GM04503 (cell line): ENCODE results near the gene MYOM1.
"Not testable (repeated sequence)": the region's sequence is repeated elsewhere in the genome, so short reads cannot be mapped to it uniquely, and the experiment has no call there.

ENCODE experiments used
- DNase-seq: peaks from one replicate; pipeline ENCODE4 v3.0.0-alpha.2; 2012; ENCODE audit warnings: low read depth

The MYOM1 gene

DNA sequence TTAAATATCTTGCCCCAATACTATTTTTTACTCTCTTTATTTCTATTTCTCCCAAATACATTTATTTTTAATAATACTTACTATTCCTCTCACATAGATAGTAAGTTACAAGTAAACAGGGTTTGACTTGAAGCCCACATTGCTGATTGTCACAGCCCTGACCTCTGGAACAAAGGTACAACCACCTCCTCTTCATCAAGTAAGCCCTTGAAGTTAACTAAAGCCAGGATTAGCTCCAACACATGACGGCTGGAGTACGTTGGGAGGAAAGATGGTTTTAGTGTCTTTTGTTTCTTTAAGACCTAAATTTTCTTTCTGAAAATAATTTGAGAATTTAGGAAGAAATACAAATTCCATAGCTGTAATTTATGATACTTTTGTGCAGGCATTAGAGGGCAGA, 949 bp downstream of the MYOM1 start:
- no peak for DNase-seq

DNA sequence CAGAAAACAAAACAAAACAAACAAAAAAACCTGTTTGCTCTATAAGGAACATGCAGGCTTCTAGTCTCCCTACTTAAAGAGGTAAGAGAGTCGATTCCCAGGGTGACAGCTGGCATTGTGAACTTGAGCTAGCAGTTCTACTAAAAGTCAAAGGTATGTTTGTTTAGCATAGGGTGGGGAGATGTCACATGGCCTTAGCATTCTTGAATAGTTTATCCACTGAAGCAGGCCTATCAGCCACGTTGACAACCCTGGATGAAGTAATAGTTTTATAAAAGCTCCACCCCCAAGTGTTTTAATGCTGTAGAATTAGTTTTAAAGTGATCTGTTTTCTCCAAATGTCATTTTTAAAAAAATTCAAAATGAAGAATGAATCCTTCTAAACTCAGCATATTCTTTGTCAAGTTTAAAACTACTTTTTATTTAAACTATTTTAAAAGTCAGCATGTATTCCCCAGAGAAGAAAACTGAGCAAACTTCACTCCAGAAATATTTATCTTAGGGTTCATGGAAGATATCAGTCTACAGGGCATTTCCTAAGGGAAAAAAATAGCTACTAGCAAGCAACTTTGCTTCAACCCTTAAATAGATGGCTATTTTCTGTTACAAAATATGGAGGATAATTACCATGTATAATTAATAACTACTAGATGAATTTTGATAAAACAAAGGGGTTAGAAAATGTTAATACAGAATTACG, 1.7 kb downstream of the MYOM1 start:
- no peak for DNase-seq

DNA sequence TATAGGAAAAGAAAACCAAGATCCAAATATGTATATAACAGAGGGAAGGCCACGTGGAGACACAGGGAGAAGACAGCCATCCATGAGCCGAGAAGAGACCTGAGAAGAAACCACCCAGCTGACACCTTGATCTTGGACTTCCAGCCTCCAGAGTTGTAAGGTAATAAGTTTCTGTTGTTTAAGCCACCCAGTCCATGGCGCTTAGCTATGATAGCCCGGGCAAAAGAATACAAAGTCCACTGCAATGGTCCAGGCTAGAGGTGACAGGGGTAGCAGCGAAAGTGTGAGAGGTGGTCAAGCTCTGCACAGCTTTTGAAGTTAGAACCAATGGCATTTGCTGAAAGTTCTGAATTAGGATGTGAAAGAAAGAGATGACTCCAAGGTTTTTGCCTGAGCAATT, 2.8 kb downstream of the MYOM1 start:
- no peak for DNase-seq

DNA sequence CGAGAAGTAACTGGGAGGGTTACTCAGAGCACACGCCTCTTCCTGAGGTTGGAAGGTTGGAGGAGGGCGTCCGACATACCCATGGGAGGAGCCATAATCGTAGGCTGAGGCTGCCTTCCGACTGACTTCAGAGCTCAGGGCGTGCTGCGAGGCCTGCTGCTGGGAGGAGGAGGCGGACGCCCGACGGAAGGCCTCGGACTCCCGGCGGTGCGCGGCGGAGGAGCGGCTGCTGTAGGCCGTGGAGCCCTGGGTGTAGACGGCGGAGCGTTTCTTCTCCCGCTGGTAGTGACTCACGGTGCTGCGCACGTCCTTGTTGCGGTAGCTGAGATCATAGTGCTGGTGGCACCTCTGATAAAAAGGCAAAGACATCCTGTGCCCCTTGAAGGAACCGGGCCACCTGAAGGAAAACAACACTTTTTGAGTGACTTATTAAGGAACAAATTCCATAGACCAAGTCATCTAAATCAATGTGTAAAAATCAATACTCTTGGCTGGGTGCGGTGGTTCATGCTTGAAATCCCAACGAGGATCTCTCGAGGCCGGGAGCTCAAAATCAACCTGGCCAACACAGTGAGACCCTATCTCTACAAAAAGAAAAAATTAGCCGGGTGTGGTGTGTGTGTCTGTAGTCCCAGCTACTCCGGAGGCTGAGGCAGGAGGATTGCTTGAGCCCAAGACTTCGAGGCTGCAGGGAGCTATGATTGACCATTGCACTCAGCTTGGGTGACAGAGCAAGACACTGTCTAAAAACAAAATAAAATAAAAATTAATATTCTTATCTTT, 4.7 kb downstream of the MYOM1 start:
- DNase-seq, result no peak

DNA sequence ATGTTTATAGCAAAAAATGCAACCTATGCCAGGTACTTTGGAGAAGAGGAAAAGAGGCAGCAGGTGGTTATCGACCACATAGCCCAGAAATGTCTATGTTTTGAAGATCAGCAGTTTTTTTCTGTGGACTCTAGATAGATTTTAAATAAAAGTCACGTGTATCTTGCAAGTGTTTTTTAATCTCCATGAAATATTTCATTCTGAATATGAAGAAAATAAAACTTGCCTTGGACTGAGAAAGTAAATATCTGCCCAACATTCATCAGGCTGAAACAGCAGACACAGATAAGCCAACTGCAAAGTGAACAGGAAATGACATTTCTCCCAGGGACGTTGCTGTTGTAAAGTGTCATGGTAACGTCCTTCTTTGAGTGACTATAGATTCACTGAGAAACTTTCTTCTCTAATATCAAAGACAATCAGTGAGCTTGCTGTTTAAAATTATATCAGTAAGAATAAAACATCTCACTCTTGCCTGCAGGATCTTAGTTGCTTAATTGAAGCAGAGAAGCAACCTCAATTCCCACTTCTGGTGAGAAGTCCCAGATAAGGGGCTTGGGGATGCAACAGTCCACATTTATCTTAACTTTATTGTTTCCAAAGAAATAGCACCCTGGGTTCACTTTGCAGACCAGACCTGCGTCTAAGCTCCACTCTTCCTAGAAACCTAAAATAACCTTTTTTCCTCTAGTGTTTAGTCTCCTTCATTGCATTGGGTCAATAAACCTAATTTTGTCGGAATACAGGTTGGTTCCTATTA, 6.3 kb downstream of the MYOM1 start:
- no peak for DNase-seq

DNA sequence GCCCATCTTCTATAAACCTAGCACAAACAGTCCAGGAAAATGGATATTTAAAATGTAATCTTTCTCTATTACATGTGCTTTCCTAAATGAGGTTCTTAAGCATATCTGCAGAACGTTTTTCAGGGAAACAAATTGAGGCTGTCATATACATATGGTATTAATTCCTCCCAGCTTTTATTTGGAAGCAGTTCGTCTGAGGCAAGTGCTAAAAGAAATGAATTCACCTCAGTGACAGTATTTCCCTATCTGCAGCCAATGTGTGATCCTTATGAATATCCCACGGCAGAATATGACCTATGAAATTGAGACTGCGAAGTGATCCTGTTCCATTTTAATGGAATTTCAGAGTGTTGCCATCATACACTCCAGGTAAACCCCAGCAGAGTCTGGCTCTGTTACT, 7.1 kb downstream of the MYOM1 start:
- no peak for DNase-seq

DNA sequence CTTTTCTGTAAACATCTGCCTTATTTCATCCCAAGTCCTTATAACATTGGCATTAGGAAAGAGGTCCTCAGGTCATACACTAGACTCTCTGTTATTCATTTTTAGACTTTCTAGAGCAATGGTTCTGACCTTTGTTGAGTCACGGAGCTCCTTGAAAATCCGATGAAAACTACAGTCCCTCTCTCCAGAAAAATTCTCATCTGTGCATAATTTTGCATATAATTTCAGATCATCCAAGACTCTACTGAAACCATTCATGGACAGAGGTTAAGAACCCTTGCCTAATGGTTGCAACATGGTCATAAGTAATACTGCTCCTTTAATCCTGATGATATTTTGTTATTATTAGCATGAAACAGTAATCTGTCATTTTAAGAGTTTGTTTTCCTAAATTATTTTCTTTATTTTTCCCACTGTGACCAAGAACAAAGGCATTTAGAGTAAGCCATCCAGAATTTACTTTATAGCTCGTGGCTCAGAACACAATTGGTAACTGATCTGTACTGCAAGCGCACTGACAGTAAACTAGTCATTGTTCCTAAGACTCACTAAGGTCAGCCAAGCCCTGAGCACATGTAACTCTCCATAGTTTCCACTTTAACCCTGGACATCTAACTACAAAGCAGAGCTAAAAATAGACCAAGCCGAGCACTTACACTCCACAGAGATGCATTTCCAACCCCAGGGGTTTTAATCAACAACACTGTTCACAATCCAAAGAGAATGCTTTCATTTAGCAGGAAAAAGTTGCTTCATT, 8.4 kb downstream of the MYOM1 start:
- no peak for DNase-seq

DNA sequence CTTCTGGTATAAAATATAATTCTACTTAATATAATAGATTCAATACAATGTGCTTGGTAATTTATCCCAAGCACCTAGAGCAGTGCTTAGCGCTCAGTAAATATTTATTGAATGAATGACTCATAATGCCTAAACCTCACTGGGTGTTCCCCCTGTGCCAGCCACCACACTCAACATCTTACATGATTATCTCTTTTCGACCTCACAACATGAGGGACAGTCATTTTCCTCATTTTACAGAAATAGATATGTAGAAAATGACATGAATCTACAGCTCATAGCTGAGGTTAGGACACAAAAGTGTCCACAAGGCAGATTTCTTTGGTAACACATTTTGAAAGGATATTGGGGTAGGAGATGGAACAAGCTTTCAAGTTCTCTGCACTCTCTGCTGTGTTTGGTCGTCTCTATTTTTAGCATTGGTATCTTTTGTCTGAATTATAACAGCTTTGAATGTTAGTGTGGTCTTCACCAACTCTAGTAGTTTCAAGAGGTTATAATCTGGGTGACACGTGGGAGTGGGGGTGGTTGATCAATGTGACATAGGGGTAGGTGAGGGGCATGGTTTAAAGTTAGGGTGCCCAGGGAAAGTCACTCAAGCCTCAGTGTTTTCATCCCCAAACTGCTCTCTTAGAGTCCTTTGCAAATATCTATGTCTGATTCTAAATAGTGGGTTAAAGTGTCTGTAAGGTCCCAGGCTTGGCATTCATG, 9.8 kb downstream of the MYOM1 start:
- no peak for DNase-seq

DNA sequence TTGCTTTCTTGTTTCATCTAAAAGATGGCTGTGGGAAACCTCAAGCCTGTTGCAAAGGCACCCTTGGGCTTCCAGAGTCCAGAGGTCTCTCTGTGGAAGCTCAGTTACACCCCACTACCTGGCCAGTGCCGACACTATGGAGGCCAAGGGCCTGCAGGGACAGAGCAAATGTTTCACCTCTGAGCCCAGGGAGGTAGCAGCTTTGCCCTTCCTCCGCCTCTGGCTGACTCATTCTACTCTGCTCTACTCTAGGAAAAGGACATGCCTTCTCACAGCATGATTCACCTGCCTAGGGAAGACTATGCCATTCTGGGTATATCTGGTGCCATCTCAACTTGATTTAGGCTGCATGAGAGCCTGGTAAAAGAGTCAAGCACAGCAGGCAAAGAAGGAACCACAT, 12.2 kb downstream of the MYOM1 start:
- no peak for DNase-seq

DNA sequence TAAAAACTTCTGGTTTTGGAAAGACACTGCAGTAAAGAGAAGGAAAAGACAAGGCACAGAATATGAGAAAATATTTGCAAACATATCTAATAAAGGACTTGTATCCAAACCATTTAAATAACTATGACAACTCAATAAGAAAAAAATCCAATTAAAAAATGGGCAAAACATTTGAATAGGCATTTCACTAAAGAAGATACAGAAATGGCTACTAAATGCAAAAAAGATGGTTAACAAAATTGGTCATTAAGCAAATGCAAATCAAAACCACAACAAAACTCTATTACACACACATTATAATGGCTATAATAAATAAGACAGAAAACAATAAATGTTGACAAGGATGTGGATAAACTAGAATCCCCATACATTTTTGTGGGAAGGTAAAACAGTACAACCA, 14.5 kb downstream of the MYOM1 start:
- no peak for DNase-seq

DNA sequence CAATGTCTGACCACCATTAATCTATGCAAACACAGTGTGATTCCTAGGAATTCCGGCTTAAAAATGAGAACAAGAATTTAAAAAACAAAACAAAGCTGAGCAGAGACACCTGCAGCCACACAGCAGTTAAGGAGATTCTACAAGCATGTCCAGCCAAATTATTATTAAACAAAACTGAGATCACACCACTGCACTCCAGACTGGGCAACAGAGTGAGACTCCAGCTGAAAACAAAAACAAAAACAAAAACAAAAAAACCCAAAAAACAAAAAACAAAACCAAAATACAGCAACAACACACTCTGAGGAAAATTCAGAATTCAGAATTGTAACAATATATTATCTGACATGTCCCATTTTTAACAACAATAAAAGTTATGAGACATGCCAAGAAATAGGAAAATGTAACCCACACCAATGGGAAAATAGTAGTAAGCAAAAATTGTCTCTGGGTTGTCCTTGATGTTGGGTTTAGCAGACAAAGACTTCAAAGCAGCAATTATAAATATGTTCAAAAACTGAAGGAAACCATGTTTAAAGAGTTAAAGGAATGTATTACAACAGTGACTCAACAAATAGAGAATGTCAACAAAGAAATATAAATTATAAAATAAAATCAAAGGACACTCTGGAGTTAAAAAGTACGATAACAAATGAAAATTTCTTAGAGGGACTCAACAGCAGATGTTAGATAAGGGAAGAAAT, 19.7 kb downstream of the MYOM1 start:
- DNase-seq, result no peak

DNA sequence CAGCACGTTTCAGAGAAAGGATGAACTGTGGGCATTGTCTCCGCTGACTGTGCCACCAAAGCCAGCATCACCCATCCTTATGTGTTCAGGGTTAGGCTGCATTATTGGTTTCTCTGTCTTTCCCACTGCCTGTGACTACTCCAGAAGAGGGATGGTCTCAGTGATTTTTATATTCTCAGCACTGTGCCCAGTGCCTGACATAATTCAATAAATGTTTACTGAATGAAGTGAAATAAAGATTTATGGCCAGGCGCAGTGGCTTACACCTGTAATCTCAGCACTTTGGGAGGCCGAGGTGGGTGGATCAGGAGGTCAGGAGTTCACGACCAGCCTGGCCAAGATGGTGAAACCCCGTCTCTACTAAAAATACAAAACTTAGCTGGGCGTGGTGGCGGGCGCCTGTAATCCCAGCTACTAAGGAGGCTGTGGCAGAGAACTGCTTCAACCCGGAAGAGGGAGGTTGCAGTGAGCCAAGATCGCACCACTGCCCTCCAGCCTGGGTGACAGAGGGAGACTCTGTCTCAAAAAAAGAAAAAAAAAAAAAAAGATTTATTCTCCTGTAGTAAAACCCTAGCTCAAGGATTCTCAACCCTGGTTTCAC, 21.4 kb downstream of the MYOM1 start:
- not testable (repeated sequence) for DNase-seq

DNA sequence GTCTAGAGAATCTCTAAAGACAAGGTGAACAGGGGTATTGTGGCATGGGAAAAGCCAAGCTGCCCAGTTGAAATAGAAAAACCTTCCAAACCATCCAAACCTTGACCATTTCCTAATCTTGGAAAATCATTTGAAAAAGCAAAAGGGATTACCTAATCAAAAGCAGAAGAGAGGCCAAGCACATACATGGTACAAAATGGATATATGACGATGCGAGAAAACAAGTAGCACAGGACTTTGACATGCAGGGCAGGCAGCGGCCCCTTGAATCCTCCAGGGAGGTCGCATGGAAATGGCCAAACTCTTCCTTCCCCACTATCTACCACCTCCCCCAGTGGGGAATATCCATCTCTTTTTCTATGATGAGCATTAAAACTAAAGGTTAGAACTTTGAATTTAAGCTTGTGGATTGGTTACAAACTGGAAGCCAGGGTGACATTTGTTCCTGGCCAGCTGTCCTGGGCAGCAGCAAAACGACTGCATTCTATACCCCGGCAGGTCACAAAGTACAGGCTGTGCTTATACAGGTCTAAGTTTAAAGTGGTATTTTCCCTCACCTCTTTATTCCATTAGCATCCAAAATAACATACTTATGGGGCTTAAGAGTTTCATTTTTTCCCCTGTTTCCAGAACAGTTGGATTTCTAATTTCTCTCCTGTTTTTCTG, 24.7 kb downstream of the MYOM1 start:
- no peak for DNase-seq

DNA sequence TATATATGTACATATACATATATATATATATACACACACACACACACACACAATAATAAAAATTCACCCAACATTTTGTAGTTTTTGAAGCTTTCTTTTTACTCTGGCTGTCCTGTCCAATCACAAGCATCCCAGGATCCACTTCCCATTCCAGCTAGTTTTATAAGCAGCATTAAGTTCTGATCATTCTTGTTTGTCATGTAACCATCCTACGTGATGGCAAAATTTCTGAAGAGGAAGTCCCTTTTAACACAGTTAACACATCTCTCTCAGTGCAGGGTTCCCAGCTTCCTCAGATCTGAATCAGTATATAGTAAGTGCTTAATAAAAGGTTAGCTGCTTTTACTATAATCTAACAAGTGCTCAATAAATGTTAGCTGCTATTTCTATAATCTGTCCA, 26.4 kb downstream of the MYOM1 start:
- no peak for DNase-seq

DNA sequence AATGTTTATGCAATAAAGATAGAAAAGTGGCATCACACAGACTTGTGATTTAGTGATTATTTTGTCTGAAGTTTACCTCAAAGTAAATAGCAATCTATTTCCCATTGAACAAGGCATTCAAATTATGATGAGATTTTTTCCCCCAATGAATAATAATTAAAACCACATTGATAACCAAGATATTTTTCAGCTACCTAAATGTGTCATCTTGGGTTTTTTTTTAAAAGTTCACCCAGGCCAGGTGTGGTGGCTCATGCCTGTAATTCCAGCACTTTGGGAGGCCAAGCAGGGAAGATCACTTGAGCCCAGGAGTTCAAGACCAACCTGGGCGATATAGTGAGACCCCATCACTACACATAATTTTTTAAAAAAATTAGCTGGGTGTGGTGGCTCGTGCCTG, 27.0 kb downstream of the MYOM1 start:
- no peak for DNase-seq

DNA sequence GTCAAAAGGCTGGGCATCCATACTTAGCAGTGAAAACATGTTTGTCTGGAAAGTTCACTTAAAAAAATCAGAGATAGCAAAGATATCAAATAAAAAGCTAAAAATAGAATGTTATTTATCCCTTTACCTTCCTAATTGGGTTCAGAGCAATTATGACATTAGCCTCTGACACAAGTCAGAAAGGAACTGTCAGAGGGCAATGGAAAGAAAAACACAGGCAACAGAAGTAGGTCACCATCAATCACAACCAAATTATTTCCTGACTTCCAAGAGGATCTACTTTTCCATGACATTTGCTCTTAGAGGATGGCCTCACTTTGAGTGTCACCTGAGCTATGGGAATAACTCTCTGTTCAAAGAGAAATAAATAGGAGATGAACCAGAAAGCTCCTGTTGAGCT, 27.5 kb downstream of the MYOM1 start:
- DNase-seq, result no peak

DNA sequence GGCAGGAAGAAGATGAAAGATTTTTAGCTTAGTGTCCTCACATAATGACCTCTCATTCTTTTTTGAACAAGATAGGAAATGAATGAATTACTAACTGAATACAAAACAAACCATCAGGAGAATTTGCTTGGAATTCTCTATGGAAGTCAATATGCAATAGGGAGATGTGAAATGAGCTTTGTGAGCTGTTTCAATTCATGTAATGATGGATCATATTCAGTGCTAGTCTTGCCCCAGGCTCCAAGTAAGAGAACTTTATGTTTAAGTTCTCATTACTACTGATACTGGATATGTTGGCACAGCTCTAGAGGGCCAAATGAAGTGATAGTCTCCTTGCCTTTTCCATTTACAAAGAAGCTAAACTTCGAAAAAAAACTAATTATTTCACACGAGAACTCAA, 29.2 kb downstream of the MYOM1 start:
- no peak for DNase-seq

DNA sequence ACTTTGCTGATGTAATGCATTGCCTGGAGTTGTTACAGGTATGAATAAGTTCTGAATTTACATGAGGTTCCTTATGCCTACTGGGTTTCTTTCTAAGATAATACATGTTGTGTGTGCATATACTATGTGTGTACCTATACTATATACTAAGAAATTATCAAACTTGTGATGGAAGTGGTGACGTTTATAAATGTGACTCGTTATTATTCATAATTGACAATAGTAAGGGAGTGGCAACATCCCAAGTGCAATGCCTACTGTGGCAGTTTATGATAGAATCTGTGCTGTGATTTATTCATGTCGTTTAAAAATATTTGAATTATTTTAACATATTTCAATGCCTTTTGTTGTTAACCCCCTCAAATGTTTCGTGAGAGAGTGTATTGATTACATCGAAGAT, 29.9 kb downstream of the MYOM1 start:
- no peak for DNase-seq

DNA sequence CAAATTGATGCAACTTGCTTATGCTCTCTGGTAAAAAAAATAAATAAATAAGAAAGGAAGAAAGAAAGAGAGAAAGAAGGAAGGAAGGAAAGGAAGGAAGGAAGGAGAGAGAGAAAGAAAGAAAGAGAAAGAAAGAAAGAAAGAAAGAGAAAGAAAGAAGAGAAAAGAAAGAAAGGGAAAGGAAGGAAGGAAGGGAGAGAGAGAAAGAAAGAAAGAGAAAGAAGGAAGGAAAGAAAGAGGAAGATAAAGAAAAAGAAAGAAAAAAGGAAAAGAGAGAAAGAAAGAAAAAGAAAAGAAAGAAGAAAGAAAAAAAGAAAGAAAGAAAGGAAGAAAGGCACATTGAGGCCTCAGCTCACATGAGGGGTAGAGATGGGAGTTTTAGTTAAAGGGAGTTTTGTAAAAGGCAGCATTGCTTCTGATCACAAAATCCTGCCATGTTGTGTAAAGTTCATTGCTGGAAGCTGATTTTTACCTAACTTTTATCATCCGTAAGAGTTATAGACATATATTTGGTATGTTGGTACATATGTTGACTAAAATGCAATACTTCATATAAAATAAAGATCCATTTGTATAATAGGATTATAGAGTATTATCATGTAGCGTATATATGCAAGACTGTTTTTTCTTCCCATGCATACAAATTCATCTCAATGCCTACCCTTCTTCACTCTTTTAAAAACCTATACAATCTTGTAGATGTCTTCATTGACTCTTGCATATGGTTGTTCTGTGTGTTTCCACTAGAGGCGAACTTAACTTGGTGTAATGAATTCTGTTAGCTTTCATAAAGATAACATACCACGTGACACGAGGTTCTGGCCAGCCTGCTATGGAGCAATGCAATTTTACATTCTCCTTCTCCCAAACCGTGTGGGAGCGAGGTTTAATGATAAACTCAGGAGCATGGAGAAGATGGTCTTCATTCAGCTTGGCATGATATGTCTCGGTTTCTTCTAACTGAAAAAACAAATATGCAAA, 32.8 kb downstream of the MYOM1 start:
- DNase-seq, result no peak
